HG03280 (cell line): Measurements from ENCODE around the gene ELF1.

Experiments used
- ATAC-seq: cut with Tn5 transposase; IDR thresholded peaks from one replicate; pipeline ENCODE4 v1.9.1; 2021; ENCODE audit warnings: mild to moderate bottlenecking, moderate library complexity; ENCODE audit not compliant: unreplicated experiment

The ELF1 gene

GRCh38 chr13:41006978-41007743, 12.0 kb downstream of the ELF1 start:
- no peak for ATAC-seq

GRCh38 chr13:41006306-41006705, 12.8 kb downstream of the ELF1 start:
- ATAC-seq, result no peak

GRCh38 chr13:41005704-41006103, 13.4 kb downstream of the ELF1 start:
- ATAC-seq, result no peak

GRCh38 chr13:41004875-41005693, 14.0 kb downstream of the ELF1 start:
- ATAC-seq, result peak; percentile 65

GRCh38 chr13:41002606-41003005, 16.5 kb downstream of the ELF1 start:
- no peak for ATAC-seq

GRCh38 chr13:41001695-41002094, 17.4 kb downstream of the ELF1 start:
- no peak for ATAC-seq

GRCh38 chr13:40999416-40999815, 19.7 kb downstream of the ELF1 start:
- no peak for ATAC-seq

- no peak for ATAC-seq
Measured at GRCh38 chr13:40996426-40997092, 22.6 kb downstream of the ELF1 start.

GRCh38 chr13:40995997-40996396, 23.1 kb downstream of the ELF1 start:
- ATAC-seq, result no peak

- peak; percentile 75 for ATAC-seq
Measured at GRCh38 chr13:40994581-40995230, 24.4 kb downstream of the ELF1 start.

- ATAC-seq, result no peak
Measured at GRCh38 chr13:40993987-40994386, 25.1 kb downstream of the ELF1 start.

- no peak for ATAC-seq
Measured at GRCh38 chr13:40992678-40993518, 26.2 kb downstream of the ELF1 start.

GRCh38 chr13:40987606-40988280, 31.4 kb downstream of the ELF1 start:
- ATAC-seq, result no peak

- no peak for ATAC-seq
Measured at GRCh38 chr13:40986101-40986856, 32.8 kb downstream of the ELF1 start.

GRCh38 chr13:40985381-40986100, 33.6 kb downstream of the ELF1 start:
- no peak for ATAC-seq

- ATAC-seq, result peak; percentile 63
Measured at GRCh38 chr13:40984668-40985366, 34.3 kb downstream of the ELF1 start.
